NCI-H524 treated with DMSO at 0.1 percent for 48 hours (cell line): ENCODE results near the gene FBXL19.
"Not testable (repeated sequence)": the region's sequence is repeated elsewhere in the genome, so short reads cannot be mapped to it uniquely, and the experiment has no call there.

Experiments
- DNase-seq: peaks from one replicate; lab custom pipeline; 2025; lab: John Stamatoyannopoulos, UW

FBXL19 gene

DNA sequence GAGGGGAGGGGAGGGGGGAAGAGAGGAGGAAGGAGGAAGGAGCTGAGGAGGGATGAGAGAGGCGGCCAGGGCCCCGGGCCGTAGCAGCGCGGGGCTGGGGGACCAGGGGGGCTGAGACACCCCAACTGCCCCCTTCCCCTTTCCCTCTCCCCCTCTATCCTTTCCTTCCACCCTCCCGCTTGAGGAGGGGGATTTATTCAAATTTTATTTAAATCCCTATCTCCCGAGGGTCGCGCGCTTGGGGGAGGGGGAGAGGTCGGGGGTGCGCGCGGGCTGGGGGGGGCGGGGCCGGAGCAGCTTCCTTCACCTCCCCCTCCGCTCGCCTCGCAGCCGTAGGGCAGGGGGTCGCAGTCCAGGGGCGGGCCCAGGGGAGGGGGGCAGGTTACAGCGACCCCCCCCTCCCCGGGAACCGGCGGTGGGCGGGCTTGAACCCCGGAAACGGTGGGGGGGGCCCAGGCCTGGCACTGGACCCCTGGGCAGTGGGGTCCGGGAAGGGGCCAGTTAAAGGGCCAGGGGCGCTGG is at the start of gene FBXL19:
FBXL19 (plus strand) TSS at position 19 of the 522 bp plus-strand sequence. CDS start 2,183 bp downstream, outside the sequence.
- no peak for DNase-seq

- DNase-seq, result no peak
These were observed 49.0 kb upstream of the FBXL19 start for GRCh38 chr16:30874244-30874820.

- DNase-seq, result peak; percentile 55
These were observed 48.3 kb upstream of the FBXL19 start for GRCh38 chr16:30874821-30875717.

DNA sequence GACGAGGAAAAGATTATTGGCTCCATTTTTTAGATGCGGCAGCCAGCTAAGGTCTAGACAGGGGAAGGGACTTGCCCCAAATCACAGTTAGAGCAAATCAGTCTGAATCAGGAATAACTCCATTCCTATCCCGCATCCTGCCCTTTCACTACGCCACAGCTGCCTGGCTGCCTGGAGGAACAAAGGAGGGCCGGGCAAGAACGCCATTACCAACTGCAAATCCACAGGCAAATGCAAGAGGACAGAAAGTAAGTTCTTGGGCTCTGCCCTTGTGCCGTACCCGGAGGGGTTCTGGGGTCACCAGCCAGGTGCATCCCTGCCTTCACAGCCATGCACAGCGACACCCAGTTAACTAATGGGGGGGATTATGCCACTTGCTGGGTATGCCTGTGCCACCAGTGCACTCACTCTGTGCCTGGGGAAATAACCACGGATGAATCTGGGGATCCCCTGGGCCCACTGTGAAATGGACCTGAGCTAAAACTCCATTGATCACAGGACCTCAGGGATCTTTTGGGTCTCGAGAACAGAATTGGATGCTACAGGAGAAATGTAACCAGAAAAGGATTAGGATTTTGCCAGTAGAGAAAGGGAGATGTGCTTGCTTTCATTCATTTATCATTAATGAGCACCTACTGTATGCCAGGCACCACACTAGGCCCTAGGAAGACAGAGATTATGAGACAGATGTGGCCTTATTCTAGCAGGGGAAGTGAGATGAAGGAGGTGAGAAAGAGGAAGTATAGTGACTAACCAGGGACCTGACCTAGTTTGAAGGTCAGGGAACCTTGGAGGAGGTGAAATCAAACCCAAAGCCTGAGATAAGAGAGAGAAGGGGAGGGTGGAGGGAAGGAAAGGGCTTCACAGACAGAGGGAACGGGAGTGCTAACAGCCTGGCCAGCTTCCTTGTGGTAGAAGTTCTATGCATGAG is 47.2 kb upstream of the FBXL19 start:
- no peak for DNase-seq

GRCh38 chr16:30876867-30877266 is 46.5 kb upstream of the FBXL19 start:
- DNase-seq, result no peak

DNA sequence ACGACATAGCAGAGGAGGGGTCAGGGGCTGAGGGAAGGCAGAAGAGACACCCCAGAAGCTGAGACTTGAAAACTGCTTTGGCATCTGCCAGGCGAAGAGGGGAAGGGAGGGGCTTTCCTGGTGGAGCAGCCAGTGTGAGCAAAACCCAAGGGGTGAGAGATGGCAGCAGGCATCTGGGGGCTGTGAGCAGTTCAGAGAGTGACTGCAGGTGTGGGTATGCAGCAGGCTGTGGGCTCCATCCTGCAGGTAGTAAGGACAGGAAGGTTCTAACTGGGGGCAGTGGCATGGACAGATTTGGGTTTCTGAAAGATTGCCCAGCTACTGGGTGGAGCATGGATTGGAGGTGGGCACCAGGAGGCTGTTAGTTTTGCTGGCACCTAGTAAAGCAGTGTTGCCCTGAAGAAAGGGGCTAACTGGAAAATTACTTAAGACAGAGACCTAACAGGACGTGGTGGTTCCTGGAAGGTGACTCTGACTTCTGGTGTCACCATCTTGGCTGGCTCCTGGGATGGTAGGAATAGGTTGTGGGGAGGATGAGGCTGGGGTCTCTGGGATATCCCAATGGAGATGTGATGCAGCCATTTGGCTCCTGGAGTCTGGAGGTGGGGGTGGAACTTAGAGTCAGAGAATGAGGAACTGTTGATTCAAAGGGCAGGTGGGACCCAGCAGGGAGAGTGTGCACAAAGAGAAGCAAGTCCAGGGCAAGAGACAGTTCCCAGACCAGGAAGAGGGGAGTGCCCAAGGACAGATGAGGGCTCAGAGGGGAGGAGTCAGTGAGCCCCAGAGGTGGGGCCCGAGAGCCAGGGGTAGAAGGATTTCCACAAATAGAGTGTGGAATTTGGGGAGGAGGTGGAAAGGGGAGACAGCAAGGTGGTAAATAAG is 40.7 kb upstream of the FBXL19 start:
- DNase-seq, result no peak

GRCh38 chr16:30884760-30885159 is 38.6 kb upstream of the FBXL19 start:
- DNase-seq, result no peak

DNA sequence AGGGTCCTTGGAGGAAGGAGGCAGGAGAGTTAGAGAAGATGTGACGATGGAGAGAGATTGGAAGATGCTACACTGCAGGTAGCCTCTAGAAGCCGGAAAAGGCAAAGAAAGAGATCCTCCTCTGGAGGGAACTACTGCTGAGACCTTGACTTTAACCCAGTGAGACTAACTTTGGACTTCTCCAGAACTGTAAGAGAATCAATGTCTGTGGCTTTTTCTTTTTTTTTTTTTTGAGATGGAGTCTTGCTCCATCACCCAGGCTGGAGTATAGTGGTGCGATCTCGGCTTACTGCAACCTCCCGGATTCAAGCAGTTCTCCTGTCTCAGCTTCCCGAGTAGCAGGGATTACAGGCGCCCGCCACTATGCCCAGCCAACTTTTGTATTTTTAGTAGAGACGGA is 38.2 kb upstream of the FBXL19 start:
- DNase-seq, result no peak

DNA sequence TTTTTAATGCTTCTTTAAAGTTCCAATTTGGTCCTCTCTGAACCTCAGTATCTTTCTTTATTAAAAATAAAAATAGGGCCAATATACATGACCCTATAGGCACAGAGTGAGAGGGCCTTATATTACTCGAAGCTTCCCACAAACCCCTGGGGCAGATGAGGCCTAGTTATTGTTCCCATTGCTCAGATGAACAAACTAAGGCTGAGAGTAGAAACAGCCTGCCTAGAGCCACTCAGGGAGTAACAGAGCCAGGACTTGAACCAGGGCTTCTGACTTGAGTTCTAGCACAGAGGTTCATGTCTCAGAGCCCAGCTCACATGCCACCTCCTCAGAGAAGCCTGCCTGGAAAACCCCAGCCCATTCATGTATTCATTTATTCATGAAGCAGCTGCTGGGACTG is 37.2 kb upstream of the FBXL19 start:
- no peak for DNase-seq

GRCh38 chr16:30887927-30888326 is 35.4 kb upstream of the FBXL19 start:
- no peak for DNase-seq

DNA sequence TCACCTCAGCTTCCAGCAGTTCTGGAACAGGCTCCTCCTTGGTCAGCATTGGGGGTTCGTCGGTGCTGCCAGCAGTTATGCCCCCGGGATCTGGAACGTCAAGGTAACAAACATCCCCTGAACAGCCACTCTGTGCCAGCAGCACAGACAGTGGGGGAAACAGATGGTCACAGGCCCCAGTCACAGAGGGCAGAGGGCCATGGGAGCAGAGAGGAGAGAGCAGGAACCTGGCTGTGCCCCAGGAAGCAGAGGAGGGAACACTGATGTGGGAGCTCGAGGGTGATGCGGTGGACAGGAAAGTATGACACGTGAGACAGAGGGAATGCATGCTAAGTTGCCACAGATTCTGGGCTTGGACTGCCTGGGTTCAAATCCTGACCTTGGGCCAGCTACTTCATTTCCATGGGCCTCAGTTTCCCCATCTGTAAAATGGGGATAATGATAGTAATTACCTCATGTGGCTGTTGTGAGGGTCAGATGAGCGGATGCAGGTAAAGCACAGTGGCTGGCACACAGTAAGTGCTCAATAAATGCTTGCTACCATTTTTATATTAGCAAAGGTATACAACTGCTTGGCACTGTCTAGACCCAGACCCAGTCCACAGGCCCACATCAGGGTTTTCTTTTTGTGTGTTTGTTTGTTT is 34.4 kb upstream of the FBXL19 start:
- DNase-seq, result no peak

DNA sequence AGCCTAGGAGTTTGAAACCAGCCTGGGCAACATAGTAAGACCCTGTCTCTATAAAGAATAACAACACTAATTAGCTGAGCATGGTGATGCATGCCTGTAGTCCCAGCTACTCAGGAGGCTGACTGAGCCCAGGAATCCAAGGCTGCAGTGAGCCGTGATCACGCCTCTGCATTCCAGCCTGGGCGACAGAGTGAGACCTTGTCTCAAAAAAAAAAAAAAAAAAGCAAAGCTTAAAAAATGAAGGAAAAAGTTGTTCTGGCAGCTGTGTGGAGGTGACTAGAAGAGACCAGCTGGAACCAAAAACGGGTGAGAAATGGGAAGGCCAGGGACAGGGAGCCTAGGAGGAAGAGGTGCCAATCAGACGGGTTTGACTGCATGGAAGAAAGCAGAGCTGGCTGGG is 33.7 kb upstream of the FBXL19 start:
- no peak for DNase-seq

GRCh38 chr16:30891043-30891823 is 32.1 kb upstream of the FBXL19 start:
- not testable (repeated sequence) for DNase-seq

DNA sequence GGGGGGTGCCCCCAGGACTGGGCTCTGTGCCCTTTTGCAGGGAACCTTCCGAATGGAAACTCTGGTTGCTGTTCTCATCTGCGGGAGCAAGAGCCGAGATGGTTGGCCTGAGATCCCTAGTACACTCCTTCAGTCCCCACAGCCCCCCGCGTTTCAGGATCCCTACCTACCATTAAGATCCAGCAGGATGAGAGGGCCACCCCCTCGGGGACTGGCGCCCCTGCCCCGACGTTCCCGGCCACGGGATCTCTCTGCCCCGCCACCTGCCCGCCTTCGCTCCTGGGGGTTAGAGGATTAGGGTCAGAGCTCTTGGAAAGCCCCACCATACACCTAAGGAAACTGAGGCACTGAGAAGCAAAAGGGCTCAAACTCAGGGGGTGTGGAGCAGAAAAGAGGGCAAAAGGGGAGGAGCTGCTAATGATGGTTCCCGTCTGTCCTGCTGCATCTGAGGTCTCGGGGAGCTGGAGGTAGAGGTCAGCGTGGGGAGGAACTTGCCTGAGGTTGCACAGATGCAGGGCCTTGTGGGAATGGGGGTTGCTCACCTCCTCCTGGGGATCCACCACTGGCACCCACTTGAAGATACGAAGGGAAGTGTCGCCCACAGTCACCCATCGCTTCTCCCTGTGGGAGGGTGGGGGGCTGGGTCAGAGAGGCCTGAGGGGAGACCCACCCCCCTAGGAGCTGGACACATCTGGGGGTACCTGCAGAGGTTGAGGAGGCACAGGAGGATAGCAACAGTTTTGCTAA is 30.5 kb upstream of the FBXL19 start:
- DNase-seq, result no peak

GRCh38 chr16:30893417-30893743 is 30.0 kb upstream of the FBXL19 start:
- DNase-seq, result no peak

DNA sequence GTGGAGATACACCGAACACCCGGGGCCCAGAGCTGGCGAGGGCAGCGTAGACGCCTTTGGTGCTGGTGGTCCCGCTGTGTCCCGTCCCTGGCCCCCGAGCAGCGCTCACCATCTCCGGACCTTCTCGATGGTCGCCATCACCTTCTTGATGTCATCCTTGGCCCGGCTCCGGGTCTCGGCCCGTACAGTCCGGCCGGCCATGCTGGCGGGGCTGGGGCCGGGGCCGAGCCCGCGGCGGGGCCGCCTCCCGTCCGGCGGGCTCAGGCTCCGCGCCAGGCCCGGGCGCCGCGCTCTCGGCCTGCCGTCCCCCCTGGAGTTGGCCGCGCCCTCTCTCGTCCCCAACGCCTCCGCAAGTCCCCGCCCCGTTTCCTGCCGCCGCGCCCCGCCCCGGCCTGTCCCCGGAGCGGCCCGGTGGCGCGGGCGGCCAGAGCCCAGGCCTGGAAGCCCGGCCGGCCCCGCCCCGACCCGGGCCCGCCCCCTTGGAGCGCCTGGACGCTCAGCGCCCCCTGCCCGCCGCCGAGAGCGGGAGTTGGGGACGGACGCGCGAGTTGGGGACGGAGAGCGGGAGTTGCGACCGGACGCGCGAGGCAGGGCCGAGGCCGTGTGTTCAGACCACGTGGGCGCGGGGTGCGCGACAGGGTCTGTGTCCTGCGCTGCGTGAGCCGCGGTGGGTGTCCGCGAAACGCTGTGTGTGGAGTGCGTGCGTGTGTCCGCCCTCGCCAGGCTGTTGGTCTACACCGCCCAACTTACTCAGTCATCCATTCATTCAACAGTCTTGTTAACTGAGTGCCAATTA is 29.4 kb upstream of the FBXL19 start, which contains the start of gene BCL7C:
BCL7C (minus strand) TSS at position 334 of the 796 bp plus-strand sequence; CDS start at position 201, 133 bp downstream.
- peak; percentile 33 for DNase-seq

GRCh38 chr16:30894540-30895368 is 28.6 kb upstream of the FBXL19 start:
- no peak for DNase-seq
